GM19035 (cell line): ENCODE data around the gene SHROOM4.

Source experiments
- ATAC-seq: cut with Tn5 transposase; IDR thresholded peaks from one replicate; pipeline ENCODE4 v1.9.1; 2021; ENCODE audit not compliant: unreplicated experiment

Gene SHROOM4

DNA sequence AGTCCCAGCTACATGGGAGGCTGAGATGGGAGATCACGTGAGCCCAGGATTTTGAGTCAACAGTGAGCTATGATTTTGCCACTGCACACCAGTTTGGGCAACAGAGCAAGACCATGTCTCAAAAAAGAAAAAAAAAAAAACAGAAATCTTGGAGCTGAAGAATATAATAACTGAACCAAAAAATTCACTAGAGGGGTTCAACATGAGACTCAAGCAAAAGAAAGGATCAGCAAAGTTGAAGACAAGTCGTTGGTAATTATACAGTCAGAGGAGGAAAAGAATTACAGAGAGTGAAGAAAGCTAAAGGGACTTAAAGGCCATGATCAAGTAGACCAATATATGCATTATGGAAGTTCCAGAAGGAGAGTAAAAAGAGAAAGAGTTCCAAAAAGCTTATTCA is 26.9 kb downstream of the SHROOM4 start:
- ATAC-seq: no peak

DNA sequence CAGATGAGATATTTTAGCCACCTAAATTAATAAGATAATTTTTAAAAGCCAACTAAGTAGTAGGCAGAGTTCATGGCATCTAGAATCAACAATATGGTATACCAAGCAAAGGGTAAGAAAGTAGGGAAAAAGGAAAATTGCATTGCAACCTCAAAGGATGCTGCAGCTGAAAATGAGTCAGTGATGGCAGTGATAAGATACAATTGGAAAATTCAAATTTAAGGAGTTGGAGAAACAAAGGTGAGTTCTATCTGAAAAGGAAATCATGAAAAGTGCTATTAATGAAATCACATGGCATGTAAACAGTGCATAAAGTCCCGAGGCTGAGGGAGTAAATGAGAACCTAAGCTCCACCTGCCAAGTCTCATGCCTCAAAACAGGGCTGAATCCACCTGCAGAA is 33.9 kb downstream of the SHROOM4 start:
- no peak for ATAC-seq

- no peak for ATAC-seq
Measured at GRCh38 chrX:50779694-50780093, 34.3 kb downstream of the SHROOM4 start.

- ATAC-seq: no peak
Measured at GRCh38 chrX:50778272-50778671, 35.7 kb downstream of the SHROOM4 start.

DNA sequence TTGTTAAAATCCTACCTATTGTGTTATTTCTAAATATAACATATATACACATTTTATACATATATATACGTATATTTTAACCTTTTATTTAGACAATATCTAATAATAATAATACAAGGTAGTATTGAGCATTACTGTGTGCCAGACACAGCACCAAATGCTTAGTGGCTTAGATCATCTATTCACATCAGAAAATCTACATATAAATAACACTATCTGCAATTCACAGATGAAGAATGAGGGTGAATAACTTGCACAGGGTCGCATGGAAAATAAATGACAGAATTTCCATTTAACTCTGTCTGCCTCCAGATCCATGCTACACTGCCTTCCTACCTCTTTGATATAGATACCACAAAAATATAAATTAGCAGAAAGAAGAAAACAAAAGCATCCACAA is 37.7 kb downstream of the SHROOM4 start:
- ATAC-seq: no peak

- ATAC-seq: no peak
Measured at GRCh38 chrX:50771382-50771781, 42.6 kb downstream of the SHROOM4 start.

DNA sequence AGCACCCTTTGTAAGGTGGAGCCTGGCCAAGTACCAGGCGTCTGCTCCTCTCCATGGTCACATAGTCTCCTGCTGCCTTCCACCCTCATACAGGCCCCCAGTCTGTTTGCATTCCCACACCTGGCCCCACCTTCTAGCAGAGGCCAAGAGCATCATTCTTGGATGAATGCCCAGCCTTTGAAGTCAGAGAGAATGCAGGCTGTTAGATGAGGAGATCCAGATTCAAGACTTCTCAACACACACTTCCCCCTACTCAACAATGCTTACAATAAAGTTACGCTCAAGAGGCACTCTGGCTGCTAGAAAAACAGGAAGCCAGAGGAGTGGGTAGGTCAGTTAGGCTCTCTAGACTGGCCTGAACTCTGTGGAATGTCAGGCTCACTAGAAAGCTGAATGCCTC is 43.3 kb downstream of the SHROOM4 start:
- ATAC-seq: no peak

- no peak for ATAC-seq
Measured at GRCh38 chrX:50769389-50770063, 44.5 kb downstream of the SHROOM4 start.

DNA sequence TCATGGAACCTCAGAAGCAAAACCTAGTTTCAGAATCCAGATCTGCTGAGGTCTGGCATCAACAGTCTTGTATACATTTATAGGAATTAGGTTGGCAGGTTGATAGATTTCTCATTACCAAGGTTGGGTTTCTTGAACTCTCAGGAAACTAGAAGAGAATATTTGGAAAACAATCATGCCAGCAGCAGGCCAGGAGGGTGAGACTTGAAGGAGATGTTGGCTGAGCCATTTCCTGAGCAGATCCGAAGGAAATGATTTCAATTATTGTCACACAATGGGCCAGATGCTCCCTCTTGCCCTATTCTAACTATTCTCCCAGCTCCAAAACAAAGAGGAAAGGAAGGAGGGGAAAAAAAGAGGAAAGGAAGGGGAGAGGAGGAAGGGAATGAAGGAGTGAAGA is 45.2 kb downstream of the SHROOM4 start:
- ATAC-seq: no peak

- ATAC-seq: no peak
Measured at GRCh38 chrX:50765986-50766385, 48.0 kb downstream of the SHROOM4 start.

GRCh38 chrX:50762578-50762977 is 51.4 kb downstream of the SHROOM4 start:
- ATAC-seq: no peak

DNA sequence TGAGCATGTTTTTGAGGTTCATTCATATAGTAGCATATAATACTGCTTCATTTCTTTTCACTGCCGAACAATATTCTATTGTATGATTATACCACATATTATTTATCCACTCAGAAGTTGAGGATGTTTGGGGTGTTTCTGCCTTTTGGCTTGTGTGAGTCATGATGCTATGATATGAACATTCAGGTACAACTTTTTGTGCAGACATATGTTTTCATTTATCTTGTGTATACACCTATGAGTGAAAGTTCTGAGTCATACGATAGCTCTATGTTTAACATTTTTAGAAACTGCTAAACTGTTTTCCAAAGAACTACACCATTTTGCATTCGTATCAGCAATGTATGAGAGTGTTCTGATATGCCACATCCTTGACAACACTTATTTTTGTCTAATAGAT is 57.7 kb downstream of the SHROOM4 start:
- no peak for ATAC-seq

GRCh38 chrX:50751091-50751490 is 62.9 kb downstream of the SHROOM4 start:
- no peak for ATAC-seq

DNA sequence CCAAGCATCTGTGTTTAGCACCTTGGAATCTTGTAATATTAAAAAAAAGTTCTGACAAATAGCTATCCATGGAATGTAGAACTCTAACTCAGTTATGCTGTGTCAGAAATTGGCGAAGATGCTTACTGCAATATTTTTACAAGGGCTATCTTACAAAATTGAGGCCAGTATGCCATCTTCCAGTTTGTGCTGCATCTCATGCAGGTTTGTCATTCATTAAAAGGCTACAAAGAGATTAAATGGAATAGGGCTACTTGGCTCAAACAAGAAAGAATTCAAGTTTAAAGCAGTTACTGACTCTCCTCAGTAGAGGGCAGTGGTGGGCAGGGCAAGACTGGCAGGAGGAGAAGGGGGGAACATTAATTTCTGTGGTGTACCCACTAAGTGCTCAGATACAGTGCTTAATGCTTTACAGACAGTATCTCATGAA is 66.5 kb downstream of the SHROOM4 start:
- ATAC-seq: no peak

DNA sequence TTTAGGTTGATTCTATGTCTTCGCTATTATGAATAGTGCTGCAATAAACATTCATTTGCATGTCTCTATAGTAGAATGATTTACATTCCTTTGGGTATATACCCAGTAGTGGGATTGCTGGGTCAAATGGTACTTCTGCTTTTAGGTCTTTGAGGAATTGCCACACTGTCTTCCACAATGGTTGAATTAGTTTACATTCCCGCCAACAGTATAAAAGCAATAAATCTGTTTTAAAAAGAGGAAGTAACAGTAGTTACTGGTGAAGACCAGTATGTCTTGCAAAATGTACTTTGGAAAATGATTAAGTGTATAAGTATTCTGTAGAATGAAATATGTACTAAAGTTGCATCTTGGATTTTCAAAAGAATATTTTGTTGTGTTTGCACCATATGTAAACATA is 77.3 kb downstream of the SHROOM4 start:
- ATAC-seq: no peak

GRCh38 chrX:50726296-50726695 is 87.7 kb downstream of the SHROOM4 start:
- ATAC-seq: no peak

DNA sequence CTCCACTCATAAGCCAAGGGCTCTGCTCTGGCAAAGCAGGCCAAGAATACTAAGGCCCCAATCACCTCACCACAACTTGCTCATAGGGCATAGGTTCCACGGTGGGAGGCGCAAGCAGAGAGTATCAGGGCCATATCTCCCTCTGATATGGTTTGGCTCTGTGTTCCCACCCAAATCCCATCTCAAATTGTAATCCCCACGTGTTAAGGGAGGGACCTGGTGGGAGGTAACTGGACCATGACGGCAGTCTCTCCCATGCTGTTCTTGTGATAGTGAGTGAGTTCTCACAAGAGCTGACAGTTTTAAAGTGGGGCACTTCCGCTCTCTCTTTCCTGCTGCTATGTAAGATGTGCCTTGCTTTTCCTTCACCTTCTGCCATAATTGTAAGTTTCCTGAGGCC is 88.7 kb downstream of the SHROOM4 start:
- no peak for ATAC-seq

DNA sequence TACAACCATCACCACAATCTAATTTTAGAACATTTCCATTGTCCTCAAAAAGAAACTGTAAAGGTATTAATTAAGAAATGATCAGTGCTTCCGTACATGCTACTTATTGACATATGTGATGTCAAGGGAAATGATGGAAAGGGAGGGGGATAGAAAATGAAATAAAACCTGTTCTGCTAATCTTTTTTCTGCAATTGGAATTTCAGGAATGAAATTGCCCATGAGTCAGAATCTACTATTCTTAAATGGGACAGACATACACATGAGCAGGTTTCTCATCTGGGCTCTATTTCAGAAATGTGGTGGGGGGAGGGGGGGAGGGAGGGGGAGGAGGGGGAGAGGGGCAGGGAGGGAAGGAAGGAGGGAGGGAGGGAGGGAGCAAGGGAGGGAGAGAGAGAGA is 91.0 kb downstream of the SHROOM4 start:
- ATAC-seq: no peak

GRCh38 chrX:50721764-50722521 is 92.1 kb downstream of the SHROOM4 start:
- no peak for ATAC-seq

- ATAC-seq: no peak
Measured at GRCh38 chrX:50719614-50720013, 94.4 kb downstream of the SHROOM4 start.

- no peak for ATAC-seq
Measured at GRCh38 chrX:50718776-50719175, 95.2 kb downstream of the SHROOM4 start.

- no peak for ATAC-seq
Measured at GRCh38 chrX:50716706-50717105, 97.3 kb downstream of the SHROOM4 start.

DNA sequence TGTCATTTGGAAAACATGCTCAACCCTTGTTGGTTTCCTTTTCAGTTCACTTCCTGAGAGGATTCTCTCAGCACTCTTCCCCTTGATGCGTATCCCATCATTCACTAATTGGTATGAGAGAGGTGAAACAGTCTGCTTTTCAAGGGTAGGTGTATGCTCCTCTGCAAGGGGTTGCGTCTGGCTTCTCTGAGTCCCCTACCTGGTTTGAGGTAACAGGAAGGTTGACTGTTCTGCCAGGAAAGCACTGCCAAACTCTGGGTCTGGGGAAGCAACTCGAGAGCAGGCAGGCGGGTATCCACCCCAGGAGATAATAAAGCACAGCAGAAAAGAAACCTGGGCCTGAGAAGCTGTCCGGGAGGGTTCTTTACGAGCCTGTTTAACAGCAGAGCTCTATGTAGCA is 101.2 kb downstream of the SHROOM4 start:
- no peak for ATAC-seq
